Osteoblast (primary cell): ENCODE data around the gene FOXO4. TPM values are rescaled to one million over a fixed set of nuclear protein-coding genes. Genes with fewer than 3 reads are reported as not detected.

Experiments
- DNase-seq: peaks from one replicate; pipeline ENCODE4 v3.0.0; 2011; ENCODE audit warnings: low spot score, mixed read lengths; ENCODE audit not compliant: insufficient read length; ENCODE audit errors: missing footprints
- H2AFZ ChIP-seq: 2 replicates; pipeline ENCODE4 v1.6.0; 2011; ENCODE audit warnings: mild to moderate bottlenecking, low read length
- H3K27ac ChIP-seq: 2 replicates; pipeline ENCODE4 v1.5.1; 2011; ENCODE audit warnings: mild to moderate bottlenecking, low read depth, low read length, moderate library complexity
- H3K27me3 ChIP-seq: 2 replicates; pipeline ENCODE4 v1.6.0; 2012; ENCODE audit warnings: mild to moderate bottlenecking, control low read depth, inconsistent platforms, low read length, moderate library complexity; ENCODE audit not compliant: insufficient read depth
- H3K36me3 ChIP-seq: 2 replicates; pipeline ENCODE4 v1.5.1; 2011; ENCODE audit warnings: mild to moderate bottlenecking, low read length, control low read depth, moderate library complexity; ENCODE audit not compliant: insufficient read depth
- H3K4me1 ChIP-seq: 2 replicates; pipeline ENCODE4 v1.5.1; 2011; ENCODE audit warnings: mild to moderate bottlenecking, low read length, control low read depth, moderate library complexity; ENCODE audit not compliant: insufficient read depth
- H3K4me2 ChIP-seq: 2 replicates; pipeline ENCODE4 v1.6.0; 2011; ENCODE audit warnings: mild to moderate bottlenecking, low read length; ENCODE audit not compliant: insufficient read depth
- H3K4me3 ChIP-seq: fragments of 200-600 bp; sonication (generic); 3 replicates; pipeline ENCODE4 v1.5.1; 2012; ENCODE audit warnings: mild to moderate bottlenecking, low read length, inconsistent platforms; ENCODE audit not compliant: insufficient read depth
- H3K79me2 ChIP-seq: 2 replicates; pipeline ENCODE4 v1.6.0; 2012; ENCODE audit warnings: mild to moderate bottlenecking, low read length, control low read depth, inconsistent platforms; ENCODE audit not compliant: insufficient read depth
- H3K9me3 ChIP-seq: 2 replicates; pipeline ENCODE4 v1.5.1; 2011; ENCODE audit warnings: low read depth, low read length, control low read depth
- H4K20me1 ChIP-seq: 2 replicates; pipeline ENCODE4 v1.6.0; 2012; ENCODE audit warnings: mild to moderate bottlenecking, low read length, control low read depth; ENCODE audit not compliant: insufficient read depth
- total RNA-seq: library from RNA; depleted of rRNA; stranded (reverse); fragments of >200 nt; gene quantifications from 2 replicates; pipeline ENCODE4 v1.2.3, GENCODE V29; 2012
- TF ChIP-seq, protein P1 (sequence below): IDR thresholded peaks from 2 replicates; pipeline ENCODE4 v1.5.1; 2011; ENCODE audit warnings: mild to moderate bottlenecking, low read depth, low read length, moderate library complexity; ENCODE audit errors: extremely low read depth

Gene FOXO4
- total RNA-seq, 1 donor = 7.6 TPM

DNA sequence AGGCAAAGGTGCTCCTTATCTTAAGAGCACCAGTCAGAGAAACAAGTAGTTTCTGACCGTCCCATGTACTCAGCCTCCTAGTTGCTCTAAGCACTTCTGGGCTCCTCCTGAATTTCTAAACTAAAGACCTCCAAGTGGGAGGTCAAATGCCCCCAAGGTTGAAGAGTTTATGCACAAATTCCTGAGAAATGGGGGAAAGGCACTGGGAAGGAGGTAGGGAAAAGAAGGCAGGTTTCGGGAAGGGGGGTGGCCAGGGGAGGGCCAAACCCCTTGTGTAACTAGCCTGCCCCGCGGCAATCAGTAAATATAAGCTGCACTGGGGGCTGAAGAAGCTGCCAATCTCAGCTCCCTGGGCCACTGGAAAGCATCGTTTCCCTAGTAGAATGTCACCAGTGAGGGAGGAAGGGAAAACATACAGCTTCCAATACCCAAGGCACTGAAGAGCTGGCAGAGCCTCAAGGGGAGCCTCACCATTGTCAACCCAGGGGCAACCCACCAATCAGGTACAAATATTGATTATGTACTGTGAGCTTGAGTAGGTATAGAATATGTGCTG is 3.4 kb downstream of the FOXO4 start:
- TF ChIP-seq, protein P1, sequence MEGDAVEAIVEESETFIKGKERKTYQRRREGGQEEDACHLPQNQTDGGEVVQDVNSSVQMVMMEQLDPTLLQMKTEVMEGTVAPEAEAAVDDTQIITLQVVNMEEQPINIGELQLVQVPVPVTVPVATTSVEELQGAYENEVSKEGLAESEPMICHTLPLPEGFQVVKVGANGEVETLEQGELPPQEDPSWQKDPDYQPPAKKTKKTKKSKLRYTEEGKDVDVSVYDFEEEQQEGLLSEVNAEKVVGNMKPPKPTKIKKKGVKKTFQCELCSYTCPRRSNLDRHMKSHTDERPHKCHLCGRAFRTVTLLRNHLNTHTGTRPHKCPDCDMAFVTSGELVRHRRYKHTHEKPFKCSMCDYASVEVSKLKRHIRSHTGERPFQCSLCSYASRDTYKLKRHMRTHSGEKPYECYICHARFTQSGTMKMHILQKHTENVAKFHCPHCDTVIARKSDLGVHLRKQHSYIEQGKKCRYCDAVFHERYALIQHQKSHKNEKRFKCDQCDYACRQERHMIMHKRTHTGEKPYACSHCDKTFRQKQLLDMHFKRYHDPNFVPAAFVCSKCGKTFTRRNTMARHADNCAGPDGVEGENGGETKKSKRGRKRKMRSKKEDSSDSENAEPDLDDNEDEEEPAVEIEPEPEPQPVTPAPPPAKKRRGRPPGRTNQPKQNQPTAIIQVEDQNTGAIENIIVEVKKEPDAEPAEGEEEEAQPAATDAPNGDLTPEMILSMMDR = no peak
- Histone ChIP-seq H3K36me3 (no peaks in the 10 kb centered on the region), H3K27me3 (peaks cover 12% of the 10 kb centered on the region), H3K4me1 (peaks cover 4% of the 10 kb centered on the region), H3K4me2 (no peak overlapping the region), H3K79me2 (no peaks in the 10 kb centered on the region), H3K27ac (no peak overlapping the region), H3K9me3 (no peaks in the 10 kb centered on the region), H4K20me1 (no peaks in the 10 kb centered on the region), H2AFZ (no peak overlapping the region), H3K4me3 (no peak overlapping the region)
- no peak for DNase-seq

DNA sequence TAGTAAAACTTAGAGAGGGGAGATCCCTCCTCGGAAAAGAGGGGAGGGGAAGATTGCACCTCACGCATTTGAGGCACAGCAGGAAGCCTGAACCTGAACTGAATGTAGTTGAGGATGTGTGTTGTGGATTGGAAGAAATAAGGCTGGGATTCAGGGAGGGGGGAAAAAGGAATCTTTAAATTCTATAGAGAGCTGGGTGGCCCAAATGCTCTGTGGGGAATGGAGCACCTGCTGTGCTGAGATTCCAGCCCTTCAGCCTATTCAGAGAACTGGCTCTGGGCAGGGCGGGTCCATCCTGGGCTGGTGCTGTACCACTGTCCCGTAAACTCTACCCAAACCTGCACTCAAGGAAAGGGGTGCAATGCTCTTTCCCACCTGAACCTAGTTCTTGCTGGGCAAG is 4.1 kb downstream of the FOXO4 start:
- Histone ChIP-seq H3K4me1 (peaks cover 4% of the 10 kb centered on the region), H4K20me1 (no peaks in the 10 kb centered on the region)

DNA sequence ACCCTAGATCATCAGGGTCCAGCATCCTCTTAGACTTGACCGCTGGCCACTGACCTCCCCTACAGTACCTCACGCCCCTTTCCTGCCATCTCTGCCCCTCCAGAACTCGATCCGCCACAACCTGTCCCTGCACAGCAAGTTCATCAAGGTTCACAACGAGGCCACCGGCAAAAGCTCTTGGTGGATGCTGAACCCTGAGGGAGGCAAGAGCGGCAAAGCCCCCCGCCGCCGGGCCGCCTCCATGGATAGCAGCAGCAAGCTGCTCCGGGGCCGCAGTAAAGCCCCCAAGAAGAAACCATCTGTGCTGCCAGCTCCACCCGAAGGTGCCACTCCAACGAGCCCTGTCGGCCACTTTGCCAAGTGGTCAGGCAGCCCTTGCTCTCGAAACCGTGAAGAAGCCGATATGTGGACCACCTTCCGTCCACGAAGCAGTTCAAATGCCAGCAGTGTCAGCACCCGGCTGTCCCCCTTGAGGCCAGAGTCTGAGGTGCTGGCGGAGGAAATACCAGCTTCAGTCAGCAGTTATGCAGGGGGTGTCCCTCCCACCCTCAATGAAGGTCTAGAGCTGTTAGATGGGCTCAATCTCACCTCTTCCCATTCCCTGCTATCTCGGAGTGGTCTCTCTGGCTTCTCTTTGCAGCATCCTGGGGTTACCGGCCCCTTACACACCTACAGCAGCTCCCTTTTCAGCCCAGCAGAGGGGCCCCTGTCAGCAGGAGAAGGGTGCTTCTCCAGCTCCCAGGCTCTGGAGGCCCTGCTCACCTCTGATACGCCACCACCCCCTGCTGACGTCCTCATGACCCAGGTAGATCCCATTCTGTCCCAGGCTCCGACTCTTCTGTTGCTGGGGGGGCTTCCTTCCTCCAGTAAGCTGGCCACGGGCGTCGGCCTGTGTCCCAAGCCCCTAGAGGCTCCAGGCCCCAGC is 5.2 kb downstream of the FOXO4 start:
- no peaks in the 10 kb centered on the region for H3K9me3 ChIP-seq
- TF ChIP-seq, protein P1 = no peak
- H3K27ac ChIP-seq = no peak overlapping the region

More for the DNA sequence above, 4.1 kb downstream of the FOXO4 start:
- H3K4me2 ChIP-seq = no peak overlapping the region
- no peak overlapping the region for H3K27ac ChIP-seq
- H3K9me3 ChIP-seq = no peaks in the 10 kb centered on the region
- H3K36me3 ChIP-seq = no peaks in the 10 kb centered on the region
- TF ChIP-seq, protein P1 = no peak
- H3K4me3 ChIP-seq = no peak overlapping the region
- H3K79me2 ChIP-seq = no peaks in the 10 kb centered on the region
- H3K27me3 ChIP-seq = peaks cover 12% of the 10 kb centered on the region
- no peak overlapping the region for H2AFZ ChIP-seq
- DNase-seq = no peak

DNA sequence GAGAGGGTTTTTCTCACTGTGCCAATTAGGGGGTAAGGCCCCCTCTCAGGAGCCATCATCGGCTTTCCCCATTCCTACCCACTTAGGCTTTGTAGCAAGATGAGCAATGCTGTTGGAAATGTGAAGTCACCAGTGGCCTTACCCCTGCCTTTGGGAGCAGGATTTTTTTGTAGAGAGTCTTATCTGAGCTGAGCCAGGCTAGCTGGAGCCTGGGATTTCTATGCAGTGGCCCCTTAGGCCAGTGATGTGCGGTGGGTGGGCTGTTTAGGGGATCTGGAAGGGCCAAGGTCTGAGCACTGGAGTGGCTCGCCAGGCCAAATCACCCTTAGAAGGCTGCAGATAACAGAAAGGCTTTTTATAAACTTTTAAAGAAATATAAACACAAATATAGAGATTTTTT is 6.6 kb downstream of the FOXO4 start:
- Histone ChIP-seq H2AFZ (no peak overlapping the region), H3K27ac (no peak overlapping the region), H3K4me3 (no peak overlapping the region), H3K4me1 (no peaks in the 10 kb centered on the region), H3K79me2 (no peaks in the 10 kb centered on the region), H3K36me3 (no peaks in the 10 kb centered on the region), H3K27me3 (peaks cover 8% of the 10 kb centered on the region), H4K20me1 (no peaks in the 10 kb centered on the region), H3K9me3 (no peaks in the 10 kb centered on the region), H3K4me2 (no peak overlapping the region)
- TF ChIP-seq, protein P1 = no peak
- DNase-seq = no peak

More for the DNA sequence above, 5.2 kb downstream of the FOXO4 start:
- Histone ChIP-seq H4K20me1 (no peaks in the 10 kb centered on the region), H2AFZ (no peak overlapping the region), H3K36me3 (no peaks in the 10 kb centered on the region), H3K4me3 (no peak overlapping the region), H3K27me3 (peaks cover 12% of the 10 kb centered on the region), H3K79me2 (no peaks in the 10 kb centered on the region), H3K4me1 (no peaks in the 10 kb centered on the region), H3K4me2 (no peak overlapping the region)
- DNase-seq = no peak
